ENCODE data around the gene NDEL1.

NDEL1 gene

GRCh38 chr17:8413938-8414337, 21.7 kb upstream of the NDEL1 start:
- DNase-seq (ENCODE audit: low read depth, low spot score), result no peak

GRCh38 chr17:8417806-8418205, 17.9 kb upstream of the NDEL1 start:
- DNase-seq (ENCODE audit: low read depth, low spot score), result no peak

- no peak for DNase-seq (ENCODE audit: low read depth, low spot score)
Observed at GRCh38 chr17:8418471-8418870, 17.2 kb upstream of the NDEL1 start.

- no peak for DNase-seq (ENCODE audit: low read depth, low spot score)
Observed at GRCh38 chr17:8419305-8419704, 16.4 kb upstream of the NDEL1 start.

GRCh38 chr17:8420041-8420934, 15.4 kb upstream of the NDEL1 start:
- no peak for DNase-seq (ENCODE audit: low read depth, low spot score)

GRCh38 chr17:8421571-8421970, 14.1 kb upstream of the NDEL1 start:
- DNase-seq (ENCODE audit: low read depth, low spot score), result no peak

- no peak for DNase-seq (ENCODE audit: low read depth, low spot score)
Observed at GRCh38 chr17:8426094-8426720, 9.5 kb upstream of the NDEL1 start.

- no peak for DNase-seq (ENCODE audit: low read depth, low spot score)
Observed at GRCh38 chr17:8426802-8427201, 8.9 kb upstream of the NDEL1 start.

GRCh38 chr17:8430966-8431365, 4.7 kb upstream of the NDEL1 start:
- DNase-seq (ENCODE audit: low read depth, low spot score), result no peak

GRCh38 chr17:8436169-8436843, 622 bp downstream of the NDEL1 start:
- DNase-seq (ENCODE audit: low read depth, low spot score), result peak; percentile 7

GRCh38 chr17:8436844-8437171, 1.1 kb downstream of the NDEL1 start:
- DNase-seq (ENCODE audit: low read depth, low spot score), result no peak

- no peak for DNase-seq (ENCODE audit: low read depth, low spot score)
Observed at GRCh38 chr17:8438441-8438840, 2.8 kb downstream of the NDEL1 start.

GRCh38 chr17:8439681-8440080, 4.0 kb downstream of the NDEL1 start:
- DNase-seq (ENCODE audit: low read depth, low spot score), result no peak

- no peak for DNase-seq (ENCODE audit: low read depth, low spot score)
Observed at GRCh38 chr17:8441690-8442089, 6.0 kb downstream of the NDEL1 start.

GRCh38 chr17:8442310-8442709, 6.6 kb downstream of the NDEL1 start:
- no peak for DNase-seq (ENCODE audit: low read depth, low spot score)

GRCh38 chr17:8443756-8444155, 8.1 kb downstream of the NDEL1 start:
- DNase-seq (ENCODE audit: low read depth, low spot score), result no peak

- DNase-seq (ENCODE audit: low read depth, low spot score), result no peak
Observed at GRCh38 chr17:8444494-8444893, 8.8 kb downstream of the NDEL1 start.

GRCh38 chr17:8445536-8445935, 9.9 kb downstream of the NDEL1 start:
- no peak for DNase-seq (ENCODE audit: low read depth, low spot score)

- no peak for DNase-seq (ENCODE audit: low read depth, low spot score)
Observed at GRCh38 chr17:8447799-8448198, 12.1 kb downstream of the NDEL1 start.

- no peak for DNase-seq (ENCODE audit: low read depth, low spot score)
Observed at GRCh38 chr17:8448310-8448709, 12.6 kb downstream of the NDEL1 start.

GRCh38 chr17:8451933-8452614, 16.4 kb downstream of the NDEL1 start:
- DNase-seq (ENCODE audit: low read depth, low spot score), result no peak

GRCh38 chr17:8453326-8453725, 17.6 kb downstream of the NDEL1 start:
- no peak for DNase-seq (ENCODE audit: low read depth, low spot score)

All from iPS DF 19.7 (cell line).